Esophagus (tissue), 2 donors: ENCODE data around the gene NGLY1. TPM values are rescaled to one million over a fixed set of nuclear protein-coding genes. Genes with fewer than 3 reads are reported as not detected.

ENCODE experiments used
- H3K27ac ChIP-seq, 2 donors: one replicate each; pipeline ENCODE4 v1.5.1; 2013; ENCODE audit warnings: low read depth in 2 of 2, mild to moderate bottlenecking in 2 of 2, inconsistent platforms in 1 of 2, low read length in 1 of 2, moderate library complexity in 1 of 2
- H3K27me3 ChIP-seq, 2 donors: one replicate each; pipeline ENCODE4 v1.6.1; 2013; ENCODE audit warnings: low read length in 2 of 2, control low read depth in 1 of 2, mild to moderate bottlenecking in 1 of 2; ENCODE audit not compliant: insufficient read depth in 2 of 2, control insufficient read depth in 1 of 2
- H3K36me3 ChIP-seq, 2 donors: one replicate each; pipeline ENCODE4 v1.6.1; 2013; ENCODE audit warnings: low read length in 1 of 2; ENCODE audit not compliant: control insufficient read depth in 2 of 2, insufficient read depth in 2 of 2
- H3K4me1 ChIP-seq, 2 donors: one replicate each; pipeline ENCODE4 v1.6.1; 2013; ENCODE audit warnings: low read length in 1 of 2; ENCODE audit not compliant: control insufficient read depth in 2 of 2, insufficient read depth in 2 of 2
- H3K4me3 ChIP-seq, 2 donors: one replicate each; pipeline ENCODE4 v1.5.1; 2013; ENCODE audit warnings: low read length in 2 of 2, mild to moderate bottlenecking in 2 of 2, low read depth in 1 of 2, moderate library complexity in 1 of 2
- H3K9me3 ChIP-seq, 2 donors: one replicate each; pipeline ENCODE4 v1.6.1; 2013; ENCODE audit warnings: mild to moderate bottlenecking in 2 of 2, low read depth in 1 of 2, low read length in 1 of 2, moderate library complexity in 1 of 2; ENCODE audit not compliant: control insufficient read depth in 2 of 2, insufficient read depth in 1 of 2
- WGBS, 2 donors: extraction: QIAGEN DNeasy Blood & Tissue Kit; methylation state at CpG; one replicate each; pipeline ENCODE4 v1.1.7; 2013; 5-methylcytosine and 5-hydroxymethylcytosine counted together
- polyA plus RNA-seq, 2 donors: library from polyadenylated mRNA; stranded (reverse); fragments of 200-250 nt; gene quantifications; one replicate each; pipeline ENCODE4 v1.2.3, GENCODE V29; 2013
- donor health status: healthy with polysubstance abuse.
- donor health status: Bipolar disorder and iron deficiency.

NGLY1 gene
- polyA plus RNA-seq, 2 donors = 12.5 to 17.6 TPM

DNA sequence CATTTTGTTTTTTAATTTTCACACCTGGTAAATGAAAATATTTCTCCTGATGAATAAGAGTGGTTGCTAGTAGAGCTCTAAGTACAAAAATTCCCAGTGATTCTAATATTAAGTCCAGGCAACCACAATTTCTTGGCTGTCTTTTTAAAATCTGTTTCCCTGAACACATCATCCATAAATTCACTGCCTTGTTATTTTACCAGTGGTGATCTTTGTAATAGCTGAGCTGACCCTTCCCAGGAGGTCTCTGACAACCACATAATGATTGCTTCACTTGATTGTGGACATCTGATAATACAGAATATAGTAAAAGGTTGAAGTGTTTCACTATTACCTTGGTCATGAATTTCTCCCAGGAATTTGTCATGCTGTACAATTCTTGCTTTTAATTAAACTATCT, 104.7 kb downstream of the NGLY1 start:
- no peaks in the 10 kb centered on the region for H3K27me3 ChIP-seq
- H3K27ac ChIP-seq = no peak overlapping the region
- peaks cover 2 to 3% of the 10 kb centered on the region in 2 donors for H3K9me3 ChIP-seq
- no peak overlapping the region for H3K4me3 ChIP-seq
- no peaks in the 10 kb centered on the region for H3K4me1 ChIP-seq
- no peaks in the 10 kb centered on the region for H3K36me3 ChIP-seq

DNA sequence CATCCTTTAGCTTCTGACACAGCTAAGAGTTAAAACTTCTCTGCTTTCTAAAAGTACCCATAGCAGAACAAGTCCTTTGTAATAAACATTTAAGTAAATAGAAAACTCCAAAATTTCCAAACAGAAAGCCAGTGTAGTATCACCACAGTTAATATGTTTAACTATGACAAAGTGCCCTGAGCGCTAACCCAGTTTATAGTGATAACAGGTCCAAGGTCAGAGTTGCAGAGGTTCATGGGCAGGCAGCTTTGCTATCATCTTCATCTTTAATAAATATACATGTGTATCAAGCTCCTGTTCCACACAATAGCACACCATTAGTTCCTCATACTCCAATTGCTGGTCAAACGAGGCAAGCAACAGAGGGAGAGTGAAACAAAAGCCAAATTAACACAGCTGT, 106.1 kb downstream of the NGLY1 start:
- no peaks in the 10 kb centered on the region for H3K27me3 ChIP-seq
- WGBS, 2 donors = 67 to 86% methylated on average over 2 of the region's 2 CpGs
- H3K4me1 ChIP-seq = no peaks in the 10 kb centered on the region
- no peak overlapping the region for H3K27ac ChIP-seq
- no peaks in the 10 kb centered on the region for H3K36me3 ChIP-seq
- no peak overlapping the region for H3K4me3 ChIP-seq
- H3K9me3 ChIP-seq = peaks cover 2 to 3% of the 10 kb centered on the region in 2 donors

DNA sequence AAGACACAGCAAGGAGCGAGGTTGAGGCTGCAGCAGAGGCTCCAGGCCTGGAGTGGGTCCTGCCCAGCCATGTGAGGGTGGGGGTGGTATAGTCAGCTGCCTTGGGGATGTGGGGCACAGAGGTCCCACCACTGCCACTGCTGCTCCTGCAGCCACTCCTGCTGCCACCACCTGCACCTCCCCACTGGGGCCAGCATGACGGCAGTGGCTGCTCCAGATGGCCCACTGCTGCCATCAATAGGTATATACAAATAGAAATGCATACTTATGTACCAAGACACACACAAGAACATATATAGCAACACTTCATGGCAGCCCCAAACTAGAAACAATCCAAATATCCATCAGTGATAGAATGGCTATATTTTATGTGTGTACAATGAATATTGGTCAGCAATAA, 108.6 kb downstream of the NGLY1 start:
- no peak overlapping the region for H3K4me3 ChIP-seq
- WGBS, 2 donors = 90 to 96% methylated on average over 2 of the region's 2 CpGs
- no peak overlapping the region for H3K27ac ChIP-seq
- H3K4me1 ChIP-seq = no peaks in the 10 kb centered on the region
- no peaks in the 10 kb centered on the region for H3K27me3 ChIP-seq
- H3K36me3 ChIP-seq = no peaks in the 10 kb centered on the region
- peaks cover 2 to 3% of the 10 kb centered on the region in 2 donors for H3K9me3 ChIP-seq

DNA sequence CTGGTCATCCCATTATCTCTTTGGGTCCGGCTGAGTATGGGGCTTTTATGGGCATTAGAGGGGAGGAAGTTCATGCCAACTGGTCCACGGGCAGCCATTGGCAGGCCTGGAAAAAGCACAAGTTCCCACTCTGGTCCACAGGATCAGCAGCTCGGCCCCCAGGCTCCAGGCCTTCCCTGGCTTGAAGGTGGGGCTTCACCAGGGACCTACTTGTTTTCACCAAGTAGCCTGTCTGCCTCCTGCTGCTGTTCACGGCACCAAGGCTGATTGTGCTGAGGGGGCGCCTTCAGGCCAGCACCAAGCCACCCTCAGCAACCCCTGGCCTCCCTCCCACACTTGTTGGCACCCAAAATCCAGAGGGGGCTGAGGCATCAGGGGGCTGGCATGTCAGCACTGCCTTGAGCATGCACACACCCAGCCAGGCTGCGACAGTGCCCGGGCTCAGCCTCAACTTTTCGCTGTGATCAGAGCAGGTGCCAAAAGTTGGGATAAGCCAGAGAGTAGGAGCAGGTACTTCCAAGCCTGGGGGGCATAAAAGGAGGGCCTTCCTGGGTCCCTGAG, 109.4 kb downstream of the NGLY1 start:
- no peaks in the 10 kb centered on the region for H3K27me3 ChIP-seq
- H3K4me1 ChIP-seq = no peaks in the 10 kb centered on the region
- no peak overlapping the region for H3K27ac ChIP-seq
- H3K9me3 ChIP-seq = peaks cover 2 to 3% of the 10 kb centered on the region in 2 donors
- H3K4me3 ChIP-seq = no peak overlapping the region
- H3K36me3 ChIP-seq = no peaks in the 10 kb centered on the region
- 88 to 93% methylated on average over 8 of the region's 8 CpGs for WGBS, 2 donors

Other genes with a start within 250 kb of the NGLY1 start
- gene TOP2B, start 118.5 kb downstream of the NGLY1 start, polyA plus RNA-seq = 10 to 100 TPM; 28.5 to 47.1 TPM
- gene OXSM, start 6.6 kb upstream of the NGLY1 start, polyA plus RNA-seq = 10 to 100 TPM; 10.8 to 13.9 TPM